Spinal cord (tissue), 10 donors: ENCODE measurements around the gene ERICH4. TPM values are rescaled to one million over a fixed set of nuclear protein-coding genes. Genes with fewer than 3 reads are reported as not detected.

Source experiments
- DNase-seq, 6 donors: peaks; one replicate each; pipeline versions ENCODE4 v3.0.0 to v3.0.0-alpha.2; 2013 to 2015; ENCODE audit warnings: low spot score in 6 of 6, low read depth in 4 of 6
- H3K27ac ChIP-seq: one replicate; pipeline ENCODE4 v1.5.1; 2013; ENCODE audit warnings: low read depth, low read length, control low read depth
- H3K27me3 ChIP-seq: one replicate; pipeline ENCODE4 v1.6.1; 2013; ENCODE audit warnings: low read length; ENCODE audit not compliant: control insufficient read depth, insufficient read depth
- H3K36me3 ChIP-seq: one replicate; pipeline ENCODE4 v1.6.1; 2013; ENCODE audit warnings: low read length; ENCODE audit not compliant: control insufficient read depth, insufficient read depth
- H3K4me1 ChIP-seq: one replicate; pipeline ENCODE4 v1.6.1; 2013; ENCODE audit warnings: low read length; ENCODE audit not compliant: control insufficient read depth, insufficient read depth
- H3K4me3 ChIP-seq: one replicate; pipeline ENCODE4 v1.5.1; 2013; ENCODE audit warnings: low read depth, low read length, control low read depth
- H3K9me3 ChIP-seq: one replicate; pipeline ENCODE4 v1.6.1; 2013; ENCODE audit warnings: low read length; ENCODE audit not compliant: control insufficient read depth, insufficient read depth
- WGBS: methylation state at CpG from one replicate; pipeline ENCODE4 v1.1.5; 2013; ENCODE audit warnings: missing lambda C conversion rate; ENCODE audit not compliant: insufficient coverage; 5-methylcytosine and 5-hydroxymethylcytosine counted together
- polyA plus RNA-seq, 2 donors: library from polyadenylated mRNA; unstranded; fragments of 120-200 nt; gene quantifications; one replicate each; pipeline ENCODE4 v1.2.1, GENCODE V29; 2013; ENCODE audit not compliant: insufficient read length in 2 of 2
- small RNA-seq: library from RNA; depleted of rRNA; stranded (forward); fragments of <200 nt; gene quantifications from one replicate; pipeline ENCODE3, GENCODE V24; 2014; ENCODE audit warnings: low replicate concordance
- total RNA-seq, 2 donors: library from RNA; depleted of rRNA in 1 of 2; stranded (reverse); fragments of 120-200 nt in 1 of 2; fragments of >200 nt in 1 of 2; gene quantifications; one replicate each; pipeline versions ENCODE4 v1.2.3 to v1.2.4, GENCODE V29; 2013 to 2014
- donor health status: healthy.

The ERICH4 gene
- total and polyA plus RNA-seq, 4 donors, result 0.39 TPM; not detected in 3

DNA sequence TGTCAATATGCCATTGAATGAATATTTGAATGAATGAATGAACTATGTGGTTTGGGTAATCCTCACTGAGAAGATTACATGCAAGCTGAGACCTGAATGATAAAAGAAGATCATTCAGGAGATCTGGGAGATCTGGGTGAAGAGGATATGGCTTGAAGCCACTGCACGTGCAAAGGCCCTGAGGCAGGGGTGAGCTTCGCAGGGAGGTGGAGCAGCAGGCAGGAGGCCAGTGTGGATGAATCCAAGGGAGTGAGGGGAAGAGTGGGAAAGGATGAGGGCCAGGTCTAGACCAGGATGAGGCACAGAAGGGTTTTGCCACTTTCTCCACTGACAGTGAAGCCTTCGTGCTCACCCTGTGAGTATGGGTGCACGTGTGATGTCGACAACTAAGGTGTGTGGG, 49.9 kb downstream of the ERICH4 start:
- DNase-seq, result no peak
- Histone ChIP-seq H3K36me3 (no peaks in the 10 kb centered on the region), H3K27me3 (no peaks in the 10 kb centered on the region), H3K4me3 (no peak overlapping the region), H3K4me1 (no peaks in the 10 kb centered on the region), H3K27ac (no peak overlapping the region), H3K9me3 (no peaks in the 10 kb centered on the region)
- WGBS, result 98% methylated on average over 3 of the region's 5 CpGs

Small RNA genes within 50 kb of the gene (small RNA-seq; reads per million reads assigned to genes)
- not detected for gene RF00017

Other genes with a start within 250 kb of the ERICH4 start
- gene CYP2S1, start 249.9 kb upstream of the ERICH4 start, total RNA-seq, result 1 to 10 TPM in 1 of 2 donors, under 1 TPM in 1; 0.44 to 3.2 TPM
- gene CYP2S1, start 249.9 kb upstream of the ERICH4 start, polyA plus RNA-seq, result 1 to 10 TPM; 3.8 to 4.8 TPM
- gene AXL, start 223.9 kb upstream of the ERICH4 start, total RNA-seq, result 10 to 100 TPM; 26.5 to 44.1 TPM
- gene AXL, start 223.9 kb upstream of the ERICH4 start, polyA plus RNA-seq, result 10 to 100 TPM; 23.7 to 24.8 TPM
- gene HNRNPUL1, start 178.8 kb upstream of the ERICH4 start, total RNA-seq, result 10 to 100 TPM; 64.3 to 99.3 TPM
- 100 to 1,000 TPM; 172 to 190 TPM for gene HNRNPUL1, start 178.8 kb upstream of the ERICH4 start, polyA plus RNA-seq
- 10 to 100 TPM in 1 of 2 donors, 1 to 10 TPM in 1; 8.8 to 16.9 TPM for gene CCDC97, start 133.0 kb upstream of the ERICH4 start, total RNA-seq
- 10 to 100 TPM; 36.3 to 37.6 TPM for gene CCDC97, start 133.0 kb upstream of the ERICH4 start, polyA plus RNA-seq
- 1 to 10 TPM; 6.6 to 7.4 TPM for gene TGFB1, start 89.2 kb upstream of the ERICH4 start, total RNA-seq
- 10 to 100 TPM; 30.1 to 31.5 TPM for gene TGFB1, start 89.2 kb upstream of the ERICH4 start, polyA plus RNA-seq
- gene B9D2, start 79.0 kb upstream of the ERICH4 start, total RNA-seq, result 1 to 10 TPM; 2.4 to 5.6 TPM
- 1 to 10 TPM; 8.4 to 9.3 TPM for gene B9D2, start 79.0 kb upstream of the ERICH4 start, polyA plus RNA-seq
- 10 to 100 TPM in 1 of 2 donors, 1 to 10 TPM in 1; 8.1 to 16.8 TPM for gene TMEM91, start 66.6 kb upstream of the ERICH4 start, total RNA-seq
- 10 to 100 TPM; 36.9 to 37.5 TPM for gene TMEM91, start 66.6 kb upstream of the ERICH4 start, polyA plus RNA-seq
- 10 to 100 TPM in 1 of 2 donors, 1 to 10 TPM in 1; 7.7 to 10.7 TPM for gene EXOSC5, start 45.8 kb upstream of the ERICH4 start, total RNA-seq
- 10 to 100 TPM; 18.3 to 20.5 TPM for gene EXOSC5, start 45.8 kb upstream of the ERICH4 start, polyA plus RNA-seq
- 10 to 100 TPM; 30.0 to 32.4 TPM for gene BCKDHA, start 45.3 kb upstream of the ERICH4 start, total RNA-seq
- 10 to 100 TPM; 20.0 to 26.8 TPM for gene BCKDHA, start 45.3 kb upstream of the ERICH4 start, polyA plus RNA-seq
- gene B3GNT8, start 15.8 kb upstream of the ERICH4 start, total RNA-seq, result 1 to 10 TPM in 1 of 2 donors, under 1 TPM in 1; 0.50 to 7.8 TPM
- 1 to 10 TPM in 1 of 2 donors, under 1 TPM in 1; 0.52 to 3.0 TPM for gene B3GNT8, start 15.8 kb upstream of the ERICH4 start, polyA plus RNA-seq
- 10 to 100 TPM; 20.3 to 29.2 TPM for gene DMAC2, start 3.2 kb upstream of the ERICH4 start, total RNA-seq
- 10 to 100 TPM; 50.9 to 51.2 TPM for gene DMAC2, start 3.2 kb upstream of the ERICH4 start, polyA plus RNA-seq
- gene CEACAM21, start 133.0 kb downstream of the ERICH4 start, total RNA-seq, result 10 to 100 TPM in 1 of 2 donors, 1 to 10 TPM in 1; 5.1 to 11.9 TPM
- 10 to 100 TPM; 10.7 to 11.3 TPM for gene CEACAM21, start 133.0 kb downstream of the ERICH4 start, polyA plus RNA-seq
- 1 to 10 TPM in 1 of 2 donors, under 1 TPM in 1; 0.17 to 1.1 TPM for gene CEACAM4, start 183.9 kb downstream of the ERICH4 start, total RNA-seq
- not detected for gene CEACAM4, start 183.9 kb downstream of the ERICH4 start, polyA plus RNA-seq
- not detected for gene CEACAM7, start 245.1 kb downstream of the ERICH4 start, total RNA-seq
- not detected for gene CEACAM7, start 245.1 kb downstream of the ERICH4 start, polyA plus RNA-seq